ENCODE results near the gene MALT1.

MALT1 gene

GRCh38 chr18:58674159-58674558 is 2.9 kb downstream of the MALT1 start:
- no peak for TF ChIP-seq ZFX (IDR thresholded peaks at IDR 0.05)
- TF ChIP-seq CTCF (conservative IDR thresholded peaks at IDR 0.05), result no peak
- no peak overlapping the region for H3K27ac ChIP-seq

GRCh38 chr18:58674863-58675472 is 3.7 kb downstream of the MALT1 start:
- TF ChIP-seq ZFX (IDR thresholded peaks at IDR 0.05) (no peak), CTCF (conservative IDR thresholded peaks at IDR 0.05) (no peak)

GRCh38 chr18:58676270-58676669 is 5.0 kb downstream of the MALT1 start:
- no peak for TF ChIP-seq ZFX (IDR thresholded peaks at IDR 0.05)
- H3K27ac ChIP-seq, result no peak overlapping the region

More at GRCh38 chr18:58674863-58675472, 3.7 kb downstream of the MALT1 start:
- no peak overlapping the region for H3K27ac ChIP-seq

GRCh38 chr18:58682429-58683069 is 11.3 kb downstream of the MALT1 start:
- TF ChIP-seq CTCF (conservative IDR thresholded peaks at IDR 0.05) (no peak), ZFX (IDR thresholded peaks at IDR 0.05) (no peak)
- peak overlapping the region; percentile 41; the same call in 1 of the 2 replicates for H3K27ac ChIP-seq

GRCh38 chr18:58687871-58688308 is 16.6 kb downstream of the MALT1 start:
- no peak for TF ChIP-seq CTCF (conservative IDR thresholded peaks at IDR 0.05)
- TF ChIP-seq ZFX (IDR thresholded peaks at IDR 0.05), result no peak

GRCh38 chr18:58690259-58690658 is 19.0 kb downstream of the MALT1 start:
- peak overlapping the region; percentile 34 for H3K27ac ChIP-seq
- TF ChIP-seq CTCF (conservative IDR thresholded peaks at IDR 0.05) (no peak), ZFX (IDR thresholded peaks at IDR 0.05) (no peak)

More at GRCh38 chr18:58687871-58688308, 16.6 kb downstream of the MALT1 start:
- H3K27ac ChIP-seq, result peak overlapping the region; percentile 45; the same call in 1 of the 2 replicates

GRCh38 chr18:58691256-58691655 is 20.0 kb downstream of the MALT1 start:
- peak overlapping the region; percentile 34 for H3K27ac ChIP-seq

More at GRCh38 chr18:58691256-58691655, 20.0 kb downstream of the MALT1 start:
- no peak for TF ChIP-seq ZFX (IDR thresholded peaks at IDR 0.05)
- TF ChIP-seq CTCF (conservative IDR thresholded peaks at IDR 0.05), result no peak

All from C4-2B (cell line).